ENCODE measurements around the gene ANAPC10.

ANAPC10 gene

GRCh38 chr4:145102619-145103018 lies 4.6 kb upstream of the ANAPC10 start:
- DNase-seq (ENCODE audit: low read depth, low spot score) = no peak
- WGBS (ENCODE audit: insufficient coverage, insufficient read length) = no CpG with 5 or more reads among the region's 2 CpGs
- H3K27ac ChIP-seq (ENCODE audit: low read length) = no peak overlapping the region
- H3K27me3 ChIP-seq (ENCODE audit: control insufficient read depth, insufficient read depth, low read length) = no peaks in the 10 kb centered on the region
- H3K9me3 ChIP-seq (ENCODE audit: control insufficient read depth, insufficient read depth, low read length) = no peaks in the 10 kb centered on the region
- H3K4me3 ChIP-seq (ENCODE audit: low read length) = no peak overlapping the region
- H3K36me3 ChIP-seq (ENCODE audit: control insufficient read depth, insufficient read depth, low read length) = no peaks in the 10 kb centered on the region; the same call in 1 of the 2 replicates
- no peaks in the 10 kb centered on the region for H3K4me1 ChIP-seq (ENCODE audit: control insufficient read depth, insufficient read depth, low read length)

- DNase-seq (ENCODE audit: low read depth, low spot score) = no peak
- Histone ChIP-seq H3K27ac (ENCODE audit: low read length) (no peak overlapping the region), H3K9me3 (ENCODE audit: control insufficient read depth, insufficient read depth, low read length) (no peaks in the 10 kb centered on the region), H3K27me3 (ENCODE audit: control insufficient read depth, insufficient read depth, low read length) (no peaks in the 10 kb centered on the region), H3K36me3 (ENCODE audit: control insufficient read depth, insufficient read depth, low read length) (no peaks in the 10 kb centered on the region; the same call in 1 of the 2 replicates), H3K4me1 (ENCODE audit: control insufficient read depth, insufficient read depth, low read length) (no peaks in the 10 kb centered on the region), H3K4me3 (ENCODE audit: low read length) (no peak overlapping the region)
- 100% methylated on average over 1 of the region's 1 CpG for WGBS (ENCODE audit: insufficient coverage, insufficient read length)
Observed at GRCh38 chr4:145101091-145101490, 3.1 kb upstream of the ANAPC10 start.

- Histone ChIP-seq H3K27ac (ENCODE audit: low read length) (no peak overlapping the region), H3K4me3 (ENCODE audit: low read length) (no peak overlapping the region), H3K9me3 (ENCODE audit: control insufficient read depth, insufficient read depth, low read length) (no peaks in the 10 kb centered on the region), H3K27me3 (ENCODE audit: control insufficient read depth, insufficient read depth, low read length) (no peaks in the 10 kb centered on the region), H3K4me1 (ENCODE audit: control insufficient read depth, insufficient read depth, low read length) (no peaks in the 10 kb centered on the region), H3K36me3 (ENCODE audit: control insufficient read depth, insufficient read depth, low read length) (peaks cover 3% of the 10 kb centered on the region; the same call in 1 of the 2 replicates)
- no peak for DNase-seq (ENCODE audit: low read depth, low spot score)
- WGBS (ENCODE audit: insufficient coverage, insufficient read length) = no CpG with 5 or more reads among the region's 5 CpGs
Observed at GRCh38 chr4:145099653-145100052, 1.7 kb upstream of the ANAPC10 start.

DNA sequence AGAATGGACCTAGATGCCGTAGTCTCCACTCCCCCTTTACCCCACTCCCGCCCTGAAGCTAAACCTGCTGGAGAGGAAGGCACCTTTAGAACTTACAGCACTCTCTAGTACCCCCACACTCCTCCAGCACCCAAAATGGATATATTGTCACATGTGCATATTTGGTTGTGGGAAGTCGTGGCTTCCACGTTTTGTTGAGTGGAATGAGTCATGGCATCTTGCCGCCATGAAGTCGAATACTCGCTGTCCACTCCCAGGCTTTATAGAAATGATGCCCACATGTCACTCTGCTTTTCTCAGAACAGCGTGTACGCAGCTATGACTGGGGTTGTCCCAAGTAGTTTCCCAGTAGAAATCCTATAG lies 660 bp upstream of the ANAPC10 start:
- peak overlapping the region; percentile 90 for H3K4me3 ChIP-seq (ENCODE audit: low read length)
- H3K27me3 ChIP-seq (ENCODE audit: control insufficient read depth, insufficient read depth, low read length) = no peaks in the 10 kb centered on the region
- no peak overlapping the region for H3K27ac ChIP-seq (ENCODE audit: low read length)
- H3K36me3 ChIP-seq (ENCODE audit: control insufficient read depth, insufficient read depth, low read length) = peaks cover 3% of the 10 kb centered on the region; the same call in 1 of the 2 replicates
- H3K4me1 ChIP-seq (ENCODE audit: control insufficient read depth, insufficient read depth, low read length) = no peaks in the 10 kb centered on the region
- no peak for DNase-seq (ENCODE audit: low read depth, low spot score)
- H3K9me3 ChIP-seq (ENCODE audit: control insufficient read depth, insufficient read depth, low read length) = no peaks in the 10 kb centered on the region
- no CpG with 5 or more reads among the region's 9 CpGs for WGBS (ENCODE audit: insufficient coverage, insufficient read length)

DNA sequence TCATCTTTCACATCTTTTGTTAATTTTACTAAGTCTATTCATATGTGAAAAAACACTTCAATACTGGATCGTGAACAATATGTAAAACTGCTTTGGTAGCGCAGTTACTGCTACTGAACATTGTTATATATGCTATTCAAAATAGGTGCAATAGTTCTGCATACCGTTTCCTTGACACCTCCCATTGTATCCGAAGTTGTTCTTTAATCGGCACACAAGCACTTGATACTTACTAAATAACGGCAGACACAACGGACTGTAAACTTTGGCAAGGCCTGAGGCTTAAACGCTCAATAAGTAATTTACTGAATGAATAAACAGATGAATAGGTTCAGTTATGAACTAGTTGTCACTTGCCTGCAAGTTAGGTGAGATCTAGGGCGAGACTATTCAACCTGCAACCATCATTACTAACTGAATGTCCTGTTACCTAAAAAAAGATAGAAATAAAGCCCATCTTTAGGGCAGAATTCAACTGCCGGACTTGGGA lies 620 bp downstream of the ANAPC10 start:
- no CpG with 5 or more reads among the region's 10 CpGs for WGBS (ENCODE audit: insufficient coverage, insufficient read length)
- H3K4me1 ChIP-seq (ENCODE audit: control insufficient read depth, insufficient read depth, low read length) = no peaks in the 10 kb centered on the region
- peaks cover 7% of the 10 kb centered on the region; the same call in 1 of the 2 replicates for H3K36me3 ChIP-seq (ENCODE audit: control insufficient read depth, insufficient read depth, low read length)

GRCh38 chr4:145093638-145094037 lies 4.4 kb downstream of the ANAPC10 start:
- DNase-seq (ENCODE audit: low read depth, low spot score) = no peak
- peaks cover 7% of the 10 kb centered on the region; the same call in 1 of the 2 replicates for H3K36me3 ChIP-seq (ENCODE audit: control insufficient read depth, insufficient read depth, low read length)
- no CpG with 5 or more reads among the region's 2 CpGs for WGBS (ENCODE audit: insufficient coverage, insufficient read length)
- no peaks in the 10 kb centered on the region for H3K9me3 ChIP-seq (ENCODE audit: control insufficient read depth, insufficient read depth, low read length)
- no peaks in the 10 kb centered on the region for H3K4me1 ChIP-seq (ENCODE audit: control insufficient read depth, insufficient read depth, low read length)
- H3K27ac ChIP-seq (ENCODE audit: low read length) = no peak overlapping the region
- H3K27me3 ChIP-seq (ENCODE audit: control insufficient read depth, insufficient read depth, low read length) = no peaks in the 10 kb centered on the region
- no peak overlapping the region for H3K4me3 ChIP-seq (ENCODE audit: low read length)

More for the DNA sequence above, 620 bp downstream of the ANAPC10 start:
- Histone ChIP-seq H3K4me3 (ENCODE audit: low read length) (peak overlapping the region; percentile 90; the same call in 1 of the 2 replicates), H3K27me3 (ENCODE audit: control insufficient read depth, insufficient read depth, low read length) (no peaks in the 10 kb centered on the region), H3K9me3 (ENCODE audit: control insufficient read depth, insufficient read depth, low read length) (no peaks in the 10 kb centered on the region), H3K27ac (ENCODE audit: low read length) (no peak overlapping the region)
- no peak for DNase-seq (ENCODE audit: low read depth, low spot score)

DNA sequence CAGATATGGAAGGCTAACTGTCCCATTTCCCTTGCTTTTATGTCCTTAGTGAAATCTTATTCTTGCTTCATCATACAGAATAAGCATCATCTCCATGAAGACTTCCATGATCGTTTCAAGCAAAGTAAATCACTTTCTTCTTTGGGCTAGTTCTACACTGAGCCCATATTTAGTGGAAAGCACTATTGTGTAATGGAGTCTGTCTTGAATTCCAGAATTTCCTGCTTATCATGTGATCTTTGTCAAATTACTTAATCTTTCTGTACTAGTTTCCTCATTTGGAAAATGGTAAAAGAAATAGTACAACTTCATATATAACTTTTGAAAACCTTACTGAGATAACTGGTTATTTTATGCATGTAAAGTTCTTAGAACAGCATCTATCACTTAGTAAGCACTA lies 7.6 kb downstream of the ANAPC10 start:
- H3K9me3 ChIP-seq (ENCODE audit: control insufficient read depth, insufficient read depth, low read length) = no peaks in the 10 kb centered on the region
- H3K4me3 ChIP-seq (ENCODE audit: low read length) = no peak overlapping the region
- no peak for DNase-seq (ENCODE audit: low read depth, low spot score)
- H3K36me3 ChIP-seq (ENCODE audit: control insufficient read depth, insufficient read depth, low read length) = peaks cover 7% of the 10 kb centered on the region; the same call in 1 of the 2 replicates
- H3K4me1 ChIP-seq (ENCODE audit: control insufficient read depth, insufficient read depth, low read length) = no peaks in the 10 kb centered on the region
- no peaks in the 10 kb centered on the region for H3K27me3 ChIP-seq (ENCODE audit: control insufficient read depth, insufficient read depth, low read length)
- no peak overlapping the region for H3K27ac ChIP-seq (ENCODE audit: low read length)
- no CpG with 5 or more reads among the region's 1 CpG for WGBS (ENCODE audit: insufficient coverage, insufficient read length)

DNA sequence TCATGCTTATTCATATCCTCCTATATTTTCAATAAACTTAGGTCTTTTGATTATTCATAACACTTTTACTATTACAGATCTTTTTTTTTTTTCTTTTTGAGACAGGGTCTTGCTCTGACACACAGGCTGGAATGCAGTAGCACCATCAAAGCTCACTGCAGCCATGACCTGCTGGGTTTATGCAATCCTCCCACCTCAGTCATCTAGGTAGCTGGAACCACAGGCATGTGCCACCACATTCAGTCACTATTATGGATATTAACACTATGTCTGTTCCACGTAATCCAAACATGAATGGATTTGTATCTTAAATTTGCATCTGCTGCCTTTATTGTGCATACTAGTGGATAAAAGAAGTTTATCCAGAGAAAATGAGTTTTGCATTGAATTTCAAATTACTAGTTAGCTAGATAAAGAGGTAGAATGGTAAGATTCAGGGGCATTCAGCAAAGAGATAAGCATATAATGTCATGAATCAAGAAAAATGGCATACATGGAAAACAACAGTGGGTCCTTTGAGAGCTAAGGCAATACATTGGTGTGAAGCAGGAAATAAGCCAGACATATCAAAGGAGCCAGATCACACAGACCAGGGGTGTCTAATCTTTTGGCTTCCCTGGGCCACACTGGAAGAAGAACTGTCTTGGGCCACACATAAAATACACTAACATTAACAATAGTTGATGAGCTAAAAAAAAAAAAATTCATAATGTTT lies 13.9 kb downstream of the ANAPC10 start:
- WGBS (ENCODE audit: insufficient coverage, insufficient read length) = no CpG with 5 or more reads among the region's 1 CpG

GRCh38 chr4:145081756-145082155 lies 16.2 kb downstream of the ANAPC10 start:
- no CpG with 5 or more reads among the region's 1 CpG for WGBS (ENCODE audit: insufficient coverage, insufficient read length)
- H3K4me3 ChIP-seq (ENCODE audit: low read length) = no peak overlapping the region
- H3K9me3 ChIP-seq (ENCODE audit: control insufficient read depth, insufficient read depth, low read length) = no peaks in the 10 kb centered on the region
- H3K36me3 ChIP-seq (ENCODE audit: control insufficient read depth, insufficient read depth, low read length) = no peaks in the 10 kb centered on the region
- H3K4me1 ChIP-seq (ENCODE audit: control insufficient read depth, insufficient read depth, low read length) = no peaks in the 10 kb centered on the region
- no peak for DNase-seq (ENCODE audit: low read depth, low spot score)
- no peaks in the 10 kb centered on the region for H3K27me3 ChIP-seq (ENCODE audit: control insufficient read depth, insufficient read depth, low read length)
- H3K27ac ChIP-seq (ENCODE audit: low read length) = no peak overlapping the region

More for the DNA sequence above, 13.9 kb downstream of the ANAPC10 start:
- Histone ChIP-seq H3K4me1 (ENCODE audit: control insufficient read depth, insufficient read depth, low read length) (no peaks in the 10 kb centered on the region), H3K9me3 (ENCODE audit: control insufficient read depth, insufficient read depth, low read length) (no peaks in the 10 kb centered on the region), H3K36me3 (ENCODE audit: control insufficient read depth, insufficient read depth, low read length) (no peaks in the 10 kb centered on the region), H3K27me3 (ENCODE audit: control insufficient read depth, insufficient read depth, low read length) (no peaks in the 10 kb centered on the region), H3K27ac (ENCODE audit: low read length) (no peak overlapping the region), H3K4me3 (ENCODE audit: low read length) (no peak overlapping the region)
- no peak for DNase-seq (ENCODE audit: low read depth, low spot score)

GRCh38 chr4:145076469-145076855 lies 21.5 kb downstream of the ANAPC10 start:
- Histone ChIP-seq H3K36me3 (ENCODE audit: control insufficient read depth, insufficient read depth, low read length) (no peaks in the 10 kb centered on the region), H3K27me3 (ENCODE audit: control insufficient read depth, insufficient read depth, low read length) (no peaks in the 10 kb centered on the region), H3K9me3 (ENCODE audit: control insufficient read depth, insufficient read depth, low read length) (no peaks in the 10 kb centered on the region), H3K4me1 (ENCODE audit: control insufficient read depth, insufficient read depth, low read length) (no peaks in the 10 kb centered on the region), H3K4me3 (ENCODE audit: low read length) (no peak overlapping the region), H3K27ac (ENCODE audit: low read length) (no peak overlapping the region)
- WGBS (ENCODE audit: insufficient coverage, insufficient read length) = no CpG with 5 or more reads among the region's 2 CpGs
- DNase-seq (ENCODE audit: low read depth, low spot score) = no peak

Data from iPS DF 6.9 (cell line).